HG02798 (cell line): Measurements from ENCODE around the gene FAM187B.

Experiments
- ATAC-seq: cut with Tn5 transposase; IDR thresholded peaks from one replicate; pipeline ENCODE4 v1.9.1; 2021; ENCODE audit warnings: mild to moderate bottlenecking; ENCODE audit not compliant: unreplicated experiment, poor library complexity

FAM187B gene

DNA sequence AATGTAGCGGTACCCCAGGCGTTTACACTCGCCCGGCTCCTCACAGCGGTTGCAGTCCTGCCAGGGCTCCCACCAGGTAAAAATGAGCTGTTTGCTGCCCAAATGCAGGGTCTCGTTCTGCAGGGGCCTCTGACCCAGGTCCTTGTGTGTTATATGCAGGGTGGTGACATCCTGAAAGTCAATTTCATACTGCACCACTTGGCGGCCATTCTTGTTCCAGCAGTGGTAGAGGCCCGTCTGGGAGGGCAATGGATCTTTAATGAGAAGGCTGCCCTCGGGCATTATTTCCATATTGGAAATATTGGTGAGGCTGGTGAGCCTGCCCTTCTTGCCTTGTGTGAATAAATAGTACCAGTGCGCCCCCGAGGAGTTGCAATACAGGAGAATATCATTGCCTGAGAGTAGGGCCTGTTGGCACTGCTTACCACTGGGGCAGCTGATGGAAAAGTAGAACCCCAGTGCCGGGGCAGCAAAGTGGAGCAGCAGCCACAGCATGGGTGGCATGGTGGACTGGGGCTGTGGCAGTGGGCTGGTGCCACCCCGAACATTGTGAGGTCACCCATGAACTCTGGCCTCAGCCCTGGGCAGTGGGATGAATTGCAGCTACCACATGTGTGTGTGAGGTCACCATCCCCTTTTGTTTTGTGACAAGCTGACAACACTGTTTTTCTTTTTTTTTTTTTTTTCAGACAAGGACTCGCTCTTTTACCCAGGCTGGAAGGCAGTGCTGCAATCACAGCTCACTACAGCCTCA lies at the start of gene FAM187B:
FAM187B (minus strand) TSS at position 563 of the 754 bp plus-strand sequence; CDS start at position 504, 59 bp downstream.
- no peak for ATAC-seq

DNA sequence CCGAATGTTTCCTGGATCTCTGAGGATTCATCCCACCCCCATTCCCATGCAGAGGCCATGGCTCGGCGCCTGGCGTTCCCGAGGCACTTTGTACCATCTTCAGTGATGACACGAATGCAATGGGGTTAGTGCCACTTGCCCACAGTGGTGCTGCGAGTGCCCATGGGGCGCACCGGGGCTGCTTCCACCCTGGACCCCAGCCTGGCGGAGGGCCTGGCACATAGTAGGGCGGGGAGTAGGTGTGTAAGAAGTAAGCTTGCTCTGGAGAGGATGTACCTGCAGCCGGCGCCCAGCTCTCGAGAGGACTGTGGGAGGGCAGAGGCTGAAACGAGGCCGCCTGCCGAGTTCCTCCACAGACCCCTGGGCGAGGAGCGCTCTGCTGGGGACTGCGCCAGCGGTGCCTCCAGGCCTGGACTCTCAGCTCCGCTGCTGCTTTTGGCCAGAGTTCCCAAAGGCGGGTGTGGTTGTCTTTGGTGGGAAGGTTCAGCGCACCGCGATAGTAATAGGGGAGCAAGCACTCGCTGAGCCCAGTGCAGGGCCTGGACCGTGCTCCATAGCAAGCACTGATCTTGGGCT lies 48.3 kb upstream of the FAM187B start:
- no peak for ATAC-seq

DNA sequence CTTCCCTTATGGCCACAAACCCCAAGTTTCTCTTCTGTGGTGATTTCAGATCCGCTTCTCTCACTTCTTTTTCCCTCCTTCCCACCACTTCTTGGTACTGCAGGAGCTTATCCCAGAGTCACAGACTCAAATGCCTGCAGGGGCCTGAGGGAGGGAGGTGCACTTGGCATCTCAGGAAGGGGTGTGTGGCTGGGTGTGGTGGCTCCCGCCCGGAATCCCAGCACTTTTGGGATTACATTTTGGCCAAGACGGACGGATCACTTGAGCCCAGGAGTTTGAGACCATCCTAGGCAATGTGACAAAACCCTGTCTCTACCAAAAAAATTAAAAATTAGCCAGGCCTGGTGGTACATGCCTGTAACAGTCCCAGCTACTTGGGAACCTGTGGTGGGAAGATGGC lies 45.8 kb upstream of the FAM187B start:
- ATAC-seq: no peak

DNA sequence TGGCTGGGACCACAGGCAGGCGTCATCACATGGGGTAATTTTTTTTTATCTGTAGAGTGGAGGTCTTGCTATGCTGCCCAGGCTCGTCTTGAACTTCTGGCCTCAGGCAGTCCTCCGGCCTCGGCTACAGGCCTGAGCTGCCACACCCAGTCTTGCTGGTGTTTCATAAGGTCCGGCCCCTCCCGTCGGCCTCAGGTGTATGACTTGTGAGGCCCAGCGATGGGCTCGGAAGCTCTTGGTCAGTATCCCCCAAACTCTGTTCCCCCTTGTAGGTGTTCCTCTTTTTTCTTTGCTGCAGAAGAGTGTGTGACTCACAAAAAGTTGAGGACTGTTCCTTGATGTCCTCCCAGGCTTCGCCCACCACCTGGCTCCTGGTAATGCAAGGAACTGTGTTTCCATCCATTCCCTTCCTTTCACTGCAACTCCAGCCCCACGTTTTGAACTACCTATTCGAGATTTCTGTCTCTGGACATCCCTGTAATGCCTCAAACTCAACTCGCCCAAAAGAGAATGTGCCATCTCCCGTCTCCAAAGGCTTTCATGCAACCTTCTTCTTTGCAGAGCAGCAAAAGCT lies 45.2 kb upstream of the FAM187B start:
- ATAC-seq: no peak

DNA sequence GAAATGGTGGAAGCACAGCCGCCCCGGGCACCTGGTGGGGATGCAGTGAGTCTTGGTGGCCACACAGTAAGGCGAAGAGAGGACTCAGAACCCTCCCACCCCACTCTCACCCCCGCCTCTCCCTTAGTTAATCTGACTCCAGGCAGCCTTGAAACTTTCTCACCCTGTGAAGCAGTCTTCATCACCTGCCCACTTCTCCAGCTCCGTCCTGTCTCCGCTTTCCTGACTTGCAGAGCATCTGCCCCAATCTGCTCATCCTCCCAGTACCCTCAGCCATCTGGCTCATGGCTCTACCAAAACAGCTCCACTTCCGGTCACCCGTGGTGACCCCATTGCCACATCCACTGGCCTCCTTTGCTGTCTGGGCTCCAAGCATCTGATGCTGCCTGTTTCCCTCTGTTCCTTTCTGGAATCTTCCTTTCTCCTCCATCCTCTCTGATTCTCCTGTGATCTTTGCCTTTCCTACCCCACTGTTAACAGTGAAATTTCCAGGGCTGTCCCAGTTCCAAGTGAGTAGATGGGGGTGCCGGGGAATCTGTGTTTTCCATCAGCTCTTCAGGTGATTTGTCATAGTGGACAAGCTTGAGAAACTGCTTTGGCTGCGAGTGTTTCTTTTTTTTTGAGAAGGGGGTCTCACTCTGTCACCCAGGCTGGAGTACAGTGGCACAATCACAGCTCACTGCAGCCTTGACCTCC lies 44.6 kb upstream of the FAM187B start:
- ATAC-seq: no peak

DNA sequence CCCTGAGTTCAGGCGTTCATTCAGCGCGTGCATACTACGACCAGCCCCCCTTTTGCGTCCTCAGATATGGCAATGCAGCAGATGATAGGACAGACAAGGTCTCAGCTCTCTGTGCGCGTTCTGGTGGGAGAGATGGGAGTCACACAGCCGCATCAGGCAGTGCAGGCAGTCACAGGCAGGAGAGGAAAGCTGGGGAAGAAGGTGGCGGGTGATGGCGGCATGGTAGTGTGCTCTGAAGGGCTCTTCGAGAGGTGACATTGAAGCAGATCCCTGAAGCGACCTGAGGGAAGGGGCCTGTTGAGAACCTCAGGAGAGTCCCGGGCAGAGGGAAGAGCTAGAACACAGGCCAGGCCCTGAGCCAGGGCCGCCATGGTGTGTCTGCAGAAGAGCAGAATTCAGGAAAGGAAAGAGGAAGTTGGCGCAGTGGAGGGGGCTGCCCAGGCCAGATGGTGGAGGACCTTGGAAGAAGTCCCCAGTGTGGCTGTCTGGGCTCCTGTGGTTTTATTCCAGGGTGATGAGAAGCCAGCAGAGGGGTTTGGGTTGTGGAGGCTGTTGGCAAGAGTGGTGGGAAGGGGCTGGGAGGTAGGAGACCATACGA lies 43.7 kb upstream of the FAM187B start:
- ATAC-seq: no peak

DNA sequence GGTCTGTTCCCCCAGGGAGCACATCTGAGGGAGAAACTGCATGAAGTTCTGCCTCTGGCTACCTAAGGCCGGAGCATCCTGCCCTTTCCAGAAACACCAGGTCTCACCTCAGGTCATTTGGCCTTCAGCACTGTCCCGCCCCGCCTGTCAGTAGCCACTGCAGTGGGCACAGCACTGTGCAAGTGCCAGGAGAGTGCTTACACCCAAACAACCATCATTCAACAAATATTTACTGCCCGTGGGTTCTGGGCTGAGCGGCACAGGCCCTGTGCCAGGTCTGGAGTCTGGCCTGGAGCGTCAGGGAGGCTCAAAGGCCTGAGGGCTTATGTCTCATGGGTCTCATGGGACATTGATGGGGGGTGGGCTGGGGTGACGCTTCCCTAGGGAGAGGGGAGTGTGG lies 43.0 kb upstream of the FAM187B start:
- no peak for ATAC-seq

DNA sequence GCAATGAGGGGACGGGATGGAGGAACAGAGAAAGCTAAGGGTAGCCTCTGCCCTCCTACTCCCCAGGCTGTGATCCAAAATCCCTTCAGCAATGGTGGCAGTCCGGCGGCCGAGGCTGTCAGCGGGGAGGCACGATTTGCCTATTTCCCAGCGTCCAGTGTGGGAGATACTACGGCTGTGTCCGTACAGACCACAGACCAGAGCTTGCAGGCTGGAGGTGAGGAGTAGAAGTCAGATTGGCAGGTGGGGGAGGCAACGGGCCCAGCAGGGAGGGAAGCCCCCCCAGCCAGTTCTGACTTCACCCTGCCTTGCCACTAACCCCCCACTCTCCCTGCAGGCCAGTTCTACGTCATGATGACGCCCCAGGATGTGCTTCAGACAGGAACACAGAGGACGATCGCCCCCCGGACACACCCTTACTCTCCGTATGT lies 41.9 kb upstream of the FAM187B start:
- ATAC-seq: no peak

DNA sequence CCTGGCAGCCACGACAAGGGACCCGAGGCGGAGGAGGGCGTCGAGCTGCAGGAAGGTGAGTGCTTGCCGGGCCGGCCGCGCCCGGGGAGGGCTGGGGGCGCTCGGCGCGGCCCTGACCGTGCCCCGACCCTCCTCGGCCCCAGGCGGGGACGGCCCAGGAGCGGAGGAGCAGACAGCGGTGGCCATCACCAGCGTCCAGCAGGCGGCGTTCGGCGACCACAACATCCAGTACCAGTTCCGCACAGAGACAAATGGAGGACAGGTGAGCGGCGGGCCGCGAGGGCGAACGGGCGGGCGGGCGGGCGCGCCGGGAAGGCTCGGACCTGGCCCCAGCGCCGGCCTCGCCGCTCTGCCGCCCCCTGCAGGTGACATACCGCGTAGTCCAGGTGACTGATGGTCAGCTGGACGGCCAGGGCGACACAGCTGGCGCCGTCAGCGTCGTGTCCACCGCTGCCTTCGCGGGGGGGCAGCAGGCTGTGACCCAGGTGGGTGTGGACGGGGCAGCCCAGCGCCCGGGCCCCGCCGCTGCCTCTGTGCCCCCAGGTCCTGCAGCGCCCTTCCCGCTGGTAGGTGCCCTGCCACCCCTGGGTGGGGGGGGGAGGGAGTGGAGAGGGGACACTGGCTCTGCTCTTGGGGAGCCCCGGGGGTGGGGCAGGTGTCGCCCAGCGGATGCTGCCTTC lies 41.0 kb upstream of the FAM187B start:
- peak; percentile 52 for ATAC-seq

DNA sequence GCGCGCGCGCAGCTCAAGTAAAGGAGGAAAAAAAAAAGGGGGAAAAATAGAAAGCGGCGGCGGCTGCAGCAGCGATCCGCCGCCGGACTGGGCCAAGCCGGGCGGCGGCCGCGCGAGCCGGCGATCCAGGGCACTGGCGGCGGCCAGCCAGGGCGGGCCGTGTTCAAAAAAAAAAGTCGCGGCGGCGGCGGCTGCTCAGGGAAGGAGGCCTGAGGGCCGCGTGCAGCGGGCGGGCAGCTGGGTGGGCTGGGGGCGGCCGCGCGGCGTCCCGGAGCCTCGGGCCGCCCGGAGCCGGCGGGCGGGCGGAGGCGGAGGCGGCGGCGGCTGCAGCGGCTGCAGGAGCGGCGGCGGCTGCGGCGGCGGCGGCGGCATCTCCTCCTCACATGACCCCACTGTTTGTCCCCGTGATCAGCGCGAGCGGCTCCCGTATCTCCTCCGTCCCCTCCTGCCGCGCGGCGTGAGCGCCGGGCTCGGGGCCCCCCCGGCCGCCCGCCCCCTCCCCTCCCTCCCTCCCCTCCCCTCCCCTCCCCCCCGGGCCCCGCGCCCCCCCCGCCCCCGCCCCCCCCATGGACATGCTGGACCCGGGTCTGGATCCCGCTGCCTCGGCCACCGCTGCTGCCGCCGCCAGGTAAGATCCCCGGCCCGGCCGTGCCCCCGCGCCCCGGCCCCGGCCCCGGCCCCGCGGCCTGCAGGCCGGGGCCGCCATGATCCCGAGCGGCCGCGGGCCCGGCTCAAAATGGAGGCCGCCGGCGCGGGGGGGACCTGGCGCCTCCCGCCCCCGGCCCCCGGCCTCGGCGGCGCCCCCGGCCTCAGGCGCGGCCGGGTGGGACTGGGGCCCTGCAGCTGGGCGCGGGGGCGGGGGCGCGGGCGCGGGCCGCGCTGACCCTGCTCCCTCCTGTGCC lies 40.2 kb upstream of the FAM187B start, which contains the start of gene USF2:
USF2 (plus strand) TSS at position 427 of the 902 bp plus-strand sequence; CDS start at position 567, 140 bp downstream.
- ATAC-seq: peak; percentile 29

DNA sequence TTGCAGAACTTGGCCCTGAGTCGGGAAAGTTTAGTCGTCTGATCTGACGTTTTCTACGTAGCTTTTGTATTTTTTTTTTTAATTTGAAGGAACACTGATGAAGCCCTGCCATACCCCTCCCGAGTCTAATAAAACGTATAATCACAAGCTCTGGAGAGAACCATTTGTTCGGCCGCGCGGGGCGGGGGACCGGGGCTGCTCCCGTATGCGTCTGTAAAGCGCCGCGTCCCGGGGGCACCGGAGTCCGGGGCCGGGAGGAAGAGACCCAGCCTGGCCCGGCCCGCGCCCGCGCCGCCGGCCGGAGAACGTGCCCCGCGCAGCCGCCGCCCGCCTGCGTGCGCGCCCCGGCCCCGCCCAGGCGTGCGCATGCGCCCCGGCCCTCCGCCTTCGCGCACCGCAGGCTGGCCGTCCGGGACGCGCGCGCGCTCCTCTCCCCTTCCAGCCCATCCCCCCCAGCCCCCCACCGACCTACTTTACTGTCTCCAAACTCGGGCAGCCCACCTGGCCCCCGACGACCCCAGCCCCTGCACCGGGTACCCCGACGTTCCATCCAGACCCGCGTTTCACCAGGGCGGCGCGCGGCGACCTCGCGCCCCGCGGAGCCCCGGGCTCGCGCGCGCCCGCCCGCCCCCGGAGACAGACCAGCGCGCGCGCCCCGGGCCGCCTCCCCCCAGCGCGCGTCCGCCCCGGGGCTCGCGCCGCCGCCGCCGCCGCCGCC lies 39.4 kb upstream of the FAM187B start:
- peak; percentile 63 for ATAC-seq

DNA sequence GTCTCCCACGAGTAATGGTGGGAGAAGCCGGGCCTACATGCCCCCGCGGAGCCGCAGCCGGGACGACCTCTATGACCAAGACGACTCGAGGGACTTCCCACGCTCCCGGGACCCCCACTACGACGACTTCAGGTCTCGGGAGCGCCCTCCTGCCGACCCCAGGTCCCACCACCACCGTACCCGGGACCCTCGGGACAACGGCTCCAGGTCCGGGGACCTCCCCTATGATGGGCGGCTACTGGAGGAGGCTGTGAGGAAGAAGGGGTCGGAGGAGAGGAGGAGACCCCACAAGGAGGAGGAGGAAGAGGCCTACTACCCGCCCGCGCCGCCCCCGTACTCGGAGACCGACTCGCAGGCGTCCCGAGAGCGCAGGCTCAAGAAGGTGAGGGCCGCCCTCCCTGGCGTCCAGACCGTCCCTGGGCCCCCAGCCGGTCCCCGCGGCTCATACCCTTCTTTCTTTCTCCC lies 38.8 kb upstream of the FAM187B start:
- no peak for ATAC-seq

DNA sequence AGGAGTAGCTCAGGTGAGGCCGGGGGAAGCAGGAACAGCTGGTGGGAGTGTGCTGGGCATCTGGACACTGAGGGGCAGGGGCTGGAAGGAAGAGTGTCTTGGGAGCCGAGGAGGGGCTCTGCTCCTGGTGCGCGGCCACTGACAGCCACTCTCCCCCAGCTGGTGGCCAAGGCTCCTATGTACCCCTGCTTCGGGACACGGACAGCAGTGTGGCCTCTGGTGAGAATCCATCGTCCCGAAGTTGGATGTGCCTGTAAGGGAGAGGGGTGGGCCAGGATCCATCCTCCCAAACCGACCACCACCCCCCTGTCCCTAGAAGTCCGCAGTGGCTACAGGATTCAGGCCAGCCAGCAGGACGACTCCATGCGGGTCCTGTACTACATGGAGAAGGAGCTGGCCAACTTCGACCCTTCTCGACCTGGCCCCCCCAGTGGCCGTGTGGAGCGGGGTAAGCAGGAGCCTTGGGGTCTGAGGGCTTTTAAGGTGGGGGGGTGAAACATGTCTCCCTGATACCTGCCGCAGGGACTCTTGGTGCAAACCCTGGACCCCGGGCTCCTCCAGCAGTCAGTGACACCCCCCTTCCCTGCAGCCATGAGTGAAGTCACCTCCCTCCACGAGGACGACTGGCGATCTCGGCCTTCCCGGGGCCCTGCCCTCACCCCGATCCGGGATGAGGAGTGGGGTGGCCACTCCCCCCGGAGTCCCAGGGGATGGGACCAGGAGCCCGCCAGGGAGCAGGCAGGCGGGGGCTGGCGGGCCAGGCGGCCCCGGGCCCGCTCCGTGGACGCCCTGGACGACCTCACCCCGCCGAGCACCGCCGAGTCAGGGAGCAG lies 38.2 kb upstream of the FAM187B start:
- no peak for ATAC-seq

DNA sequence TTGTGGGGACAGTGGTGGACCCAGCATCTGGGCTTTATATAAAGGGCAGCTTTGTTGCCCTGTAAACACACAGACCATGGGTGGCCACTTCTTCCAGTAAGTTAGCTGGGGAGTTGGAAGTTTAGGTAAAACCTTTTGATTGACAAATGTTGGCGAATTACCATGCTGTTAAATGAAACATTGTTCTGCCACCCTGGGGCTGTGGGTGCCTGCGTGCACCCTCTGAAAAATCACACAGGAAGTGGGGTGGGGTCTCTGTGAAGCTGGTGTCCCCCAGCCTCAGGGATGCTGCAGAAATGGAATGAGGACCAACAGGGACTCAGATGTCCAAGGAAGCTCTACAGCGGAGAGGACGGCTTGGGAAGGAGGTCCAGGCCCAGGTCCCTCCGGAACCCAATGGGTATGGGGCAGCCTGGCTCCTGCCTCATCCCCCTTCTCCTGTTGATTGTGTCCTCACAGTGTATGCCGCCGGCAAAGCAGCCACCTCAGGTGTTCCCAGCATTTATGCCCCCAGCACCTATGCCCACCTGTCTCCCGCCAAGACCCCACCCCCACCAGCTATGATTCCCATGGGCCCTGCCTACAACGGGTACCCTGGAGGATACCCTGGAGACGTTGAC lies 37.5 kb upstream of the FAM187B start:
- no peak for ATAC-seq

DNA sequence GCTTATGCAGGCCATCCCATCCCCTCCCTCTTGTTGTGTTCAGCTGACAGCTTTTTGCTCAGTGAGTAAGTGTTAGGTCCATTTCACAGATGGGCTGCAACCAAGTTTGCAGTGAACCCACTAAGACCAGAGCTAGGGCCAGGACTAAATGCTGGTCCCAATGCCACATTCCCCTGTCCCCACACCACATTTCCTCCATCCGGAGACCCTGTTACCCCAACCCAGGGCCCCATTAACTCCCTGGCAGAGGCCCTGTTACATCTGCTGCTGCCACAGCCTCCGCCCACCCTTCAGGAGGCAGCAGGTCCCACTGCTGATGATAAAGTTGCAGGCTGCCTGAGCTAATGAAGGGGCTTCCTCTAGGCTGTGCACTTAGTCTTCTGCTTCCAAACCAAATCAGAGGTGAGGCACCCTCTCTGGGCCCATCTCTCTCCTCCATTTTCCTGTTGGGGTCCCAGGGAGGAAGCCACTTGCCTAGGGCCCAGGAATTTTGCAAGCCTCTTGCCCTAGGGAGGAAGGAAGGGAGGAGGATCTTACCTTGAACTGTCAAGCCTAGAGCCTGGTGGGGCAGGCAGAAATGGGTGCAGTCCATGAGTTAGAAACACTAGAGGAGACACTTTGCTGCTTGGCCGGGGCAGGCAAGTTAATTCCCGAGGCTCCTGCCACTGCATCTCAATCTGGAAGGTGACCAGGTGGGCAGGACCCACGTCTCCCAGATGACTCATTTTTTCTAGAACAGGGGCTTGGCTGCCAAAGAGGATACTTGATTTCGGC lies 36.8 kb upstream of the FAM187B start:
- no peak for ATAC-seq
